K562 (cell line): ENCODE measurements around the gene CAMSAP3. TPM values are rescaled to one million over a fixed set of nuclear protein-coding genes. Genes with fewer than 3 reads are reported as not detected.

Source experiments
- ARID3B ChIP-seq: fragments of 250-450 bp; sonication (Bioruptor Pico); IDR thresholded peaks from 2 replicates; pipeline ENCODE4 v1.4.0; 2020; ENCODE audit warnings: borderline replicate concordance
- BCLAF1 ChIP-seq, 2 experiments: fragments of 450-650 bp in 1 of 2; IDR thresholded peaks; 2 replicates each; pipeline ENCODE4 v1.6.1; 2011 to 2017; ENCODE audit warnings: low read depth in 2 of 2, antibody characterized with exemption in 1 of 2, borderline replicate concordance in 1 of 2, low read length in 1 of 2, mild to moderate bottlenecking in 1 of 2, mixed read lengths in 1 of 2; ENCODE audit not compliant: control insufficient read depth in 1 of 2
- BHLHE40 ChIP-seq: IDR thresholded peaks from 2 replicates; pipeline ENCODE4 v1.6.1; 2011; ENCODE audit warnings: low read length, improper control_type of control experiment
- BRD4 ChIP-seq: fragments of 200-600 bp; sonication (generic); IDR thresholded peaks from 2 replicates; pipeline ENCODE4 v1.6.1; 2017; ENCODE audit warnings: inconsistent platforms
- CC2D1A ChIP-seq: fragments of 450-650 bp; IDR thresholded peaks from 2 replicates; pipeline ENCODE4 v1.6.1; 2017; ENCODE audit warnings: mild to moderate bottlenecking
- FOXJ3 ChIP-seq: sonication (generic); formaldehyde crosslinking; IDR thresholded peaks from 2 replicates; pipeline ENCODE4 v1.4.0; 2020; ENCODE audit warnings: mild to moderate bottlenecking, missing genetic modification reagents
- HNRNPUL1 ChIP-seq: fragments of 200-400 bp; formaldehyde crosslinking; IDR thresholded peaks from 2 replicates; pipeline ENCODE4 v1.6.1; 2017; ENCODE audit warnings: low read length
- HSF4 ChIP-seq: fragments of 250-450 bp; sonication (Bioruptor Pico); IDR thresholded peaks from 2 replicates; pipeline ENCODE4 v2.1.2; 2022; ENCODE audit warnings: mild to moderate bottlenecking, moderate library complexity, borderline replicate concordance
- MEIS2 ChIP-seq: fragments of 450-650 bp; IDR thresholded peaks from 2 replicates; pipeline ENCODE4 v1.6.1; 2014; ENCODE audit warnings: mild to moderate bottlenecking; ENCODE audit not compliant: partially characterized antibody
- NBN ChIP-seq: fragments of 450-650 bp; IDR thresholded peaks from 2 replicates; pipeline ENCODE4 v1.6.1; 2016; ENCODE audit warnings: low read depth, mild to moderate bottlenecking
- POLR2AphosphoS2 ChIP-seq: IDR thresholded peaks from 2 replicates; pipeline ENCODE4 v1.6.1; 2012; ENCODE audit warnings: low read length, improper control_type of control experiment
- SNIP1 ChIP-seq: fragments of 450-650 bp; IDR thresholded peaks from 2 replicates; pipeline ENCODE4 v1.7.1; 2017; ENCODE audit warnings: low read depth, mild to moderate bottlenecking
- SRSF3 ChIP-seq: fragments of 200-400 bp; formaldehyde crosslinking; IDR thresholded peaks from 2 replicates; pipeline ENCODE4 v1.6.1; 2016; ENCODE audit warnings: mild to moderate bottlenecking, low read length, moderate library complexity; ENCODE audit not compliant: insufficient read depth
- TAL1 ChIP-seq: fragments of 450-650 bp; IDR thresholded peaks from 2 replicates; pipeline ENCODE4 v1.6.1; 2016; ENCODE audit warnings: mild to moderate bottlenecking
- TBP ChIP-seq: optimal IDR thresholded peaks from 2 replicates; pipeline ENCODE3; 2011; ENCODE audit warnings: low read depth, low read length, improper control_type of control experiment
- TCF15 ChIP-seq: fragments of 250-450 bp; sonication (Bioruptor Pico); IDR thresholded peaks from 2 replicates; pipeline ENCODE4 v1.8.0; 2022; ENCODE audit warnings: moderate library complexity, mild to moderate bottlenecking, inconsistent platforms
- ZKSCAN1 ChIP-seq: fragments of 150-350 bp; IDR thresholded peaks from 2 replicates; pipeline ENCODE4 v1.6.1; 2016; ENCODE audit warnings: low read depth, low read length
- ZNF551 ChIP-seq: fragments of 250-450 bp; sonication (Bioruptor Pico); IDR thresholded peaks from 2 replicates; pipeline ENCODE4 v1.5.0; 2021; ENCODE audit warnings: mild to moderate bottlenecking, moderate library complexity
- ZNF76 ChIP-seq: fragments of 250-450 bp; sonication (Bioruptor Pico); IDR thresholded peaks from 2 replicates; pipeline ENCODE4 v1.4.0; 2020; ENCODE audit warnings: mild to moderate bottlenecking, moderate library complexity, borderline replicate concordance
- ZNF766 ChIP-seq: fragments of 200-800 bp; sonication (Bioruptor generic); conservative IDR thresholded peaks from 2 replicates; pipeline ENCODE4 v1.6.1; 2016; ENCODE audit warnings: missing genetic modification characterization, missing compliant biosample characterization
- polyA plus RNA-seq, 8 experiments: library from polyadenylated mRNA; depleted of rRNA in 4 of 8; stranded (reverse) in 5 of 8; unstranded in 3 of 8; fragments of >200 nt; fragmentation: Nextera tagmentation in 2 of 8; fragmentation: Illumina TruSeq in 1 of 8; extraction: Ambion mirVana in 2 of 8; extraction: Trizol in 1 of 8; gene quantifications; 2 replicates each; pipeline versions ENCODE4 v1.2.1 to v1.2.3, GENCODE V29; 2011 to 2014; ENCODE audit warnings: inconsistent platforms in 1 of 8, missing spikeins in 1 of 8
- total RNA-seq, 7 experiments: library from RNA; depleted of rRNA in 6 of 7; stranded (reverse); fragments of >200 nt in 6 of 7; fragmentation: Illumina TruSeq in 2 of 7; extraction: Trizol in 2 of 7; gene quantifications; 2 replicates each; pipeline versions ENCODE4 v1.2.1 to v1.2.3, GENCODE V29; 2011 to 2021; ENCODE audit warnings: low replicate concordance in 1 of 7
- TF ChIP-seq, protein P1 (sequence below): fragments of 450-650 bp; IDR thresholded peaks from 2 replicates; pipeline ENCODE4 v1.6.1; 2014; ENCODE audit warnings: low read depth, mild to moderate bottlenecking, moderate library complexity, borderline replicate concordance
- TF ChIP-seq, protein P2 (sequence below): fragments of 250-450 bp; sonication (Bioruptor Pico); IDR thresholded peaks from 2 replicates; pipeline ENCODE4 v1.8.0; 2021; ENCODE audit warnings: mild to moderate bottlenecking, moderate library complexity

Gene CAMSAP3
- total and polyA plus RNA-seq, 9 of the 15 experiments (the other 6 are each of a cell fraction or from before 2014, with no cell fraction given): 0.01 to 0.89 (median 0.22) TPM; not detected in 1

GRCh38 chr19:7652061-7652641 lies 56.5 kb downstream of the CAMSAP3 start (continued):
- TF ChIP-seq ARID3B (CRISPR knock-in tag) (no peak), NBN (no peak), BHLHE40 (no peak), FOXJ3 (CRISPR knock-in tag) (no peak), MEIS2 (peak; percentile 3), ZNF766 (CRISPR knock-in tag) (peak; percentile 74; the same call in 1 of the 2 replicates), TAL1 (no peak), BCLAF1 (IDR thresholded peaks at IDR 0.05; ENCODE audit: borderline replicate concordance in 1 of 2, control insufficient read depth in 1 of 2, low read depth in 2 of 2, low read length in 1 of 2) (no peak), POLR2AphosphoS2 (no peak), BRD4 (no peak), SRSF3 (no peak), HNRNPUL1 (no peak), TBP (no peak), TCF15 (CRISPR knock-in tag) (no peak), HSF4 (no peak), ZNF76 (CRISPR knock-in tag) (no peak), CC2D1A (no peak), SNIP1 (no peak), ZKSCAN1 (no peak), ZNF551 (CRISPR knock-in tag) (no peak)
- TF ChIP-seq, protein P1, sequence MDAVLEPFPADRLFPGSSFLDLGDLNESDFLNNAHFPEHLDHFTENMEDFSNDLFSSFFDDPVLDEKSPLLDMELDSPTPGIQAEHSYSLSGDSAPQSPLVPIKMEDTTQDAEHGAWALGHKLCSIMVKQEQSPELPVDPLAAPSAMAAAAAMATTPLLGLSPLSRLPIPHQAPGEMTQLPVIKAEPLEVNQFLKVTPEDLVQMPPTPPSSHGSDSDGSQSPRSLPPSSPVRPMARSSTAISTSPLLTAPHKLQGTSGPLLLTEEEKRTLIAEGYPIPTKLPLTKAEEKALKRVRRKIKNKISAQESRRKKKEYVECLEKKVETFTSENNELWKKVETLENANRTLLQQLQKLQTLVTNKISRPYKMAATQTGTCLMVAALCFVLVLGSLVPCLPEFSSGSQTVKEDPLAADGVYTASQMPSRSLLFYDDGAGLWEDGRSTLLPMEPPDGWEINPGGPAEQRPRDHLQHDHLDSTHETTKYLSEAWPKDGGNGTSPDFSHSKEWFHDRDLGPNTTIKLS: no peak; the same call in 1 of the 2 replicates
- TF ChIP-seq, protein P2, sequence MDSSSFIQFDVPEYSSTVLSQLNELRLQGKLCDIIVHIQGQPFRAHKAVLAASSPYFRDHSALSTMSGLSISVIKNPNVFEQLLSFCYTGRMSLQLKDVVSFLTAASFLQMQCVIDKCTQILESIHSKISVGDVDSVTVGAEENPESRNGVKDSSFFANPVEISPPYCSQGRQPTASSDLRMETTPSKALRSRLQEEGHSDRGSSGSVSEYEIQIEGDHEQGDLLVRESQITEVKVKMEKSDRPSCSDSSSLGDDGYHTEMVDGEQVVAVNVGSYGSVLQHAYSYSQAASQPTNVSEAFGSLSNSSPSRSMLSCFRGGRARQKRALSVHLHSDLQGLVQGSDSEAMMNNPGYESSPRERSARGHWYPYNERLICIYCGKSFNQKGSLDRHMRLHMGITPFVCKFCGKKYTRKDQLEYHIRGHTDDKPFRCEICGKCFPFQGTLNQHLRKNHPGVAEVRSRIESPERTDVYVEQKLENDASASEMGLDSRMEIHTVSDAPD (CRISPR knock-in tag): no peak
